GM21390 (cell line): Measurements from ENCODE around the gene SENP1.
"Not testable (repeated sequence)": the region's sequence is repeated elsewhere in the genome, so short reads cannot be mapped to it uniquely, and the experiment has no call there.

Experiments
- ATAC-seq: cut with Tn5 transposase; IDR thresholded peaks from one replicate; pipeline ENCODE4 v1.9.1; 2021; ENCODE audit not compliant: unreplicated experiment

SENP1 gene

GRCh38 chr12:48105867-48106680 lies at the start of gene SENP1:
SENP1 (minus strand) TSS chr12:48106079; CDS start chr12:48101472, 4,607 bp downstream.
- peak; percentile 68 for ATAC-seq

GRCh38 chr12:48151103-48151771 lies 45.4 kb upstream of the SENP1 start:
- ATAC-seq, result no peak

GRCh38 chr12:48145981-48146380 lies 40.1 kb upstream of the SENP1 start:
- ATAC-seq, result no peak

- ATAC-seq, result no peak
Measured at GRCh38 chr12:48143898-48144297, 38.0 kb upstream of the SENP1 start.

GRCh38 chr12:48142818-48143674 lies 37.2 kb upstream of the SENP1 start:
- ATAC-seq, result no peak

GRCh38 chr12:48135027-48135426 lies 29.1 kb upstream of the SENP1 start:
- ATAC-seq, result no peak

GRCh38 chr12:48132826-48133225 lies 26.9 kb upstream of the SENP1 start:
- ATAC-seq, result no peak

GRCh38 chr12:48131517-48131916 lies 25.6 kb upstream of the SENP1 start:
- ATAC-seq, result no peak

- ATAC-seq, result no peak
Measured at GRCh38 chr12:48129376-48129775, 23.5 kb upstream of the SENP1 start.

GRCh38 chr12:48128800-48129199 lies 22.9 kb upstream of the SENP1 start:
- no peak for ATAC-seq

- ATAC-seq, result no peak
Measured at GRCh38 chr12:48126953-48127630, 21.2 kb upstream of the SENP1 start.

- ATAC-seq, result no peak
Measured at GRCh38 chr12:48125985-48126384, 20.1 kb upstream of the SENP1 start.

- not testable (repeated sequence) for ATAC-seq
Measured at GRCh38 chr12:48125542-48125941, 19.7 kb upstream of the SENP1 start.

- ATAC-seq, result no peak
Measured at GRCh38 chr12:48123169-48123568, 17.3 kb upstream of the SENP1 start.

- ATAC-seq, result no peak
Measured at GRCh38 chr12:48122065-48122834, 16.4 kb upstream of the SENP1 start.

- no peak for ATAC-seq
Measured at GRCh38 chr12:48121522-48121921, 15.6 kb upstream of the SENP1 start.

GRCh38 chr12:48119834-48120195 lies 13.9 kb upstream of the SENP1 start:
- ATAC-seq, result no peak

GRCh38 chr12:48119078-48119833 lies 13.4 kb upstream of the SENP1 start, which contains the start of gene PFKM:
PFKM (plus strand) TSS chr12:48119364; CDS start chr12:48122775, 3,411 bp downstream.
- ATAC-seq, result peak; percentile 99

GRCh38 chr12:48118284-48118871 lies 12.5 kb upstream of the SENP1 start:
- ATAC-seq, result no peak
